Measurements from ENCODE around the gene SPEM2.

- TF ChIP-seq EZH2 (IDR thresholded peaks at IDR 0.05) (no peak), CTCF (IDR thresholded peaks at IDR 0.05 in 2 of 3, conservative IDR thresholded peaks at IDR 0.05 in 1 of 3; ENCODE audit: borderline replicate concordance in 1 of 3, insufficient read depth in 1 of 3, low read depth in 2 of 3, low read length in 2 of 3) (no peak), POLR2AphosphoS5 (IDR thresholded peaks at IDR 0.05; ENCODE audit: low read depth, low read length) (no peak; the same call in 1 of the 2 replicates), SRF (IDR thresholded peaks at IDR 0.05; ENCODE audit: low read depth) (no peak), ZFX (IDR thresholded peaks at IDR 0.05) (no peak), CEBPB (IDR thresholded peaks at IDR 0.05; ENCODE audit: low read depth) (no peak), ELF1 (IDR thresholded peaks at IDR 0.05; ENCODE audit: borderline replicate concordance, low read depth) (no peak), ATF3 (IDR thresholded peaks at IDR 0.05) (no peak), EZH2phosphoT487 (IDR thresholded peaks at IDR 0.05; ENCODE audit: borderline replicate concordance) (no peak), FOSL1 (IDR thresholded peaks at IDR 0.05; ENCODE audit: low read depth) (no peak), EGR1 (IDR thresholded peaks at IDR 0.05; ENCODE audit: low read depth) (no peak)
These were observed 20.2 kb downstream of the SPEM2 start for GRCh38 chr17:7445619-7445968.

All from HCT116 (cell line).